Measurements from ENCODE around the gene PTPRT.
"Not testable (repeated sequence)": the region's sequence is repeated elsewhere in the genome, so short reads cannot be mapped to it uniquely, and the experiment has no call there.

The PTPRT gene

DNA sequence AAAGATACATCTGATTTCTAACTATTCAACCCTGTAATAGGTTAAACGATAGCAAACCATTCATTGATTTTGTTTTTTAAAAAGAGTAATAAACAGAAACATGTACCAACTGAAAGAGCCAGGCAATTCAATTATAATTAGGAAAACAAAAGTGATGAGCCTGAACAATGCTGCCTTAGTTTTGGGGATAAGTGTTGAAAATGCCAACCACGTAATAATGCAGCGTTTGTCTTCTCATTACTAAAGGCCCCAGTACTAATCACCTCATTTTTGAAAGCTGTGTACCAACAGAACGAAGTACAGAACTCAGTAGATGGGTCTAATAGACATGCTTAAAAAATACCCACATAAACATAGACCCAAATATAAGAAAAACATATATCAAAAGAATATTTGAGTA lies 907.9 kb downstream of the PTPRT start:
- no peak for DNase-seq (ENCODE audit: low read depth)

DNA sequence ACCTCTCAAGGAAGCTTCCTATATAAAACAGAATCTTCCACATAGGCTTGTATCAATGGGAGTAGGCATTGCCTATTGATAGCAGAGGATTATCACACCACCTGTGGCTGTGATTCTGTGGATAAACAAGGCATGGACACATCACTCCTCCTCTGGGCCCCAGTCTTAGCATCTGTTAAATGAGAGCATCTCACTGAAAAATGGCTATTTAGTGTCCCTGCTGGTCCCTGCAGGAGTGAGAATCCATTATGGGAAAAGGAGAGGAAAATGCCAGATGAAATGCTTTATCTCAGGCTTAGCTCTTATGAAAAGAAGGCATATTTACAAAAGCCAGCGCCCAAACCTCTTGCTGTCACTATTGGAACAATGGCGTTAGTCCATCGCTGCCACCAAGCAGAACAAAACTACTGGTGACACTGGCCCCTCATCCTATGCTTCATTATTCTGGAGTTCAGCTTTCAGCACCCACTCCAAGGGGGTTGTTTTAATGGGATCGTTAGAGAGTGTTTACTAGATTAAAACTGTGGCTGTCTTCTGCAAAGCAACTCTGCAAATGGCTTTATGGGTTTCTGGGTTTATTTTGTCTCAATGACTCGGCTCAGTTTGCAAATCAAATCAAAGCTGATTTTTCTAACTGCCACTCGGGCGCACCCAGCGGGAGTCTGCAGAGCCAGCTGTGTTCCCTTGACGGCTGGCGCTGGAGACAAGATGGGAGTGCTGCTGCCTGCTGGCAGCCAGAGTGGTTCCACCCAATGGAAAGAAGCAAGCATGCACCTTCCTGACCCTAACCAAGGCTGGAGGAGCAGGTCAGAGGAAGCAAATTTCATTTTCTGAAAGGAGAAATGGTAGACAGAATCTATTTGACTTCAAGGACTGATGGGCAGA lies 912.7 kb downstream of the PTPRT start:
- no peak for DNase-seq (ENCODE audit: low read depth)

DNA sequence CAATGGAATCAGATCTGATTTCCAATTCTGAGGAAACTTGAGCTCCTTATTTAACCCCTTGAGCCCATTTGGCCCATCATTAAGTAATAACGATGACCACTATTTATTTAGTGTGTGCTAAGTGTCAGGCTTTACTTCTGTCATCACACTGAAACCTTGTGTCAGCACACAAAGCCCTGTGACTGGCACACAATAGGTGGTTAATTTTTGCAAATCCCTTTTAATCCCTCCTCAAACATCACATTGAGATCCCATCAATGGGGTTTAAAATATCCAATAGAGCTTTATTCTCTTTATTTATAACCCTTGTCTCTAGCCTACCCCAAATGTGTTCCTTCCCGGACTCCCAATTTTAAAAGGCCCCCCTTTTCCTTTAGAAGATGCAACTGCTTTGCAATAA lies 914.7 kb downstream of the PTPRT start:
- no peak for DNase-seq (ENCODE audit: low read depth)

DNA sequence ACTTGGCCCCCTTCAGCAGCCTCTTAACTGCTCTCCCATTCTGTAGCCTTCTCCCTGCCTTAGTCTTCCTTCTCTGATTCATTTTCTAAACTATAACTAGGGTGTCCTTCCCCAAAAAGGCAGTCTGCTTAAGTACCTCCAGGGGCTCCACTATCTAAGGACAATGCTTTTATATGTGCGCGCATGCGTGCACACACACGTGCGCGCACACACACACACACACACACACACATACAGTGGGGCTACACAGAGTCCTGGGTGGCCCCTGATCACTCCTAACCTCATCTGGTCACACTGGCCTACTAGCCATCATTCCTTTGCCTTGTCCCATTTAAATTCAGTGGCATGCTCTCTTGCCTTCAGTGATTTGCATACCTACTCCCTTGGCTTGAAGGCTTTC lies 917.2 kb downstream of the PTPRT start:
- DNase-seq (ENCODE audit: low read depth): no peak

DNA sequence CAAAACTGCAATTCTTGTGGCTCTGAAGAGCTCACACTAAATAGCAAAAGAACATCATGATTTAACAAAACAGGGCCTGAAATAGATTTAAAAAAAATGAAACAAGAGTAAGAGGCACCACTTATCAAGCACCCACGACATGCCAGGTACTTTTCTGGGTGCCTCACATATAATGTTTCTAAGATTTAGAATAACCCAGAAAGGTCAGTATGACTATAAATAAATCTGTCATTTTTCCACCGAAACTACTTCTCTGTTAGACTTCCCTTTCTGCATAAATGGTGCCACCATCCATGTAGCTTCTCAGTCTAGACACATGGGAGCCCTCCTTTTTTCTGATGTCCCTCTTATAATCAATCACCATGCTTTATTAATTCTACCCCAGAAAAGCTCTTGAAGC lies 919.2 kb downstream of the PTPRT start:
- DNase-seq (ENCODE audit: low read depth): no peak

DNA sequence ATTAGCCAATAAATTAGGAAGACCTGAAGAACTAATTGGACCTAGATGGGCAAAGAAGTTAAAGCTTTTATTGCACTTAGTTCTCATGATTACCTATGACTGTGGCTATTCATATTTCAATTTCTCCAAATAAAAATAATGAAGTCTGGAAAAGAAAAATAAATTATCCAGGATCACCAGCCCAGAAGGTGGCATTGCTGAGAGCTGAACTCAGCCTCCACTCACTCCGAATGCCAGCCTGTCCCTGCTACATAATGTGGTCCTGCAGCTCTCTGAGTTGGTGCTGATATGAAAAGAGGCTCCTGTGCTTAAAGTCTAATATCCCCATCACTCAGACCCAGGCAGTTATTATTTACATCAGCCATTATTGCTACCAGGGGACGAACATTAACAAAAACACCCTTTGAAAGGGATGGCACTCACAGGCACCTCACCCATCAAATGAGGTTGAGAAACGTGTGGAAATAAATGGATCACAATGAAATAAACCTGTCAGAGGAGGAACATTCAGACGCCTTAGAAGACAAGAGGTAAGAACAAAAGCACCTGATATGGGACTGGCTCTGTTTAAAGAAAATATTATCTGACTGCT lies 921.8 kb downstream of the PTPRT start:
- no peak for DNase-seq (ENCODE audit: low read depth)

DNA sequence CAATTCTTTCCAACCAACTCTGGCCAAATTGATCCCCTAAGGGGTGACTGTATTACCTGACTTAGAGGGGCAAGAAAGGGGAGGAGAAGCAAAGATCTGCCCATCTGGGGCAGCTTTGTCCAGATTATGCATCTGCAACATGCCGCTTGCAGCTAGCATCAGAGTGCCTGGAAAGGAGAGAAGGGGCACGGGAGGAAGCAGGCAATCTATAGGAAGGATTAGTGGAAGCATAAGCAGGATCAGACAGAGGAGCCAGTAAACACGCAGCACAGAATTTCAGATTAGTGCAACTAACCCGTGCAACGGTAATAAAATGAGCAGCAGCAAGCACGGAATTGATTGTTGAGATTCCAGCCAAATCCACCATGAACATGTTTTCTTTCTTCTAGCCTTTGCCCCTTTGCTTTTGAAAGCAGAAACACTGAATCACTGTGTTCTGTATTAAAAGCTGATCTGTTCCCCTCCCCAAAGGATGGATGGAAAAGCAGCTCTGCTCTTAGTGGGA lies 927.9 kb downstream of the PTPRT start:
- DNase-seq (ENCODE audit: low read depth): no peak

DNA sequence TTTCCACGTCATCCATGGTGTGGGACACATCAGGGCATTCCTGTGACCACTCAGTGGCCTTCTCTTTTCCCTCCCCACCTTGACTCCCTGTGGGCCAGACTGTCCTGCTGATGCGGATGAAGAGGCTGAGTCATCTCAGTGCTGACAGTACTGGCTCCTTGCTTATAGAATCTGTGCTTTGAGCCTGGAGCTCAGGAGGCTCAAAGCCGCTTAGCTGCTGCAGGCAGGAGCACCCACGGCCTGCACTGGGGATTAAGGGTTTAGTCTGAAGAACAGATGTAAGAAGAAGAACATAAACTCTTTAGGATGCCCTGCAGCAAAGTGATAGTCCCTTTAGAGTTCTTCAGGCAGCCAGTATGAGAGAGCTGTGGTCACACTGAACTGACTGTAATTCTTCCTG lies 929.5 kb downstream of the PTPRT start:
- no peak for DNase-seq (ENCODE audit: low read depth)

DNA sequence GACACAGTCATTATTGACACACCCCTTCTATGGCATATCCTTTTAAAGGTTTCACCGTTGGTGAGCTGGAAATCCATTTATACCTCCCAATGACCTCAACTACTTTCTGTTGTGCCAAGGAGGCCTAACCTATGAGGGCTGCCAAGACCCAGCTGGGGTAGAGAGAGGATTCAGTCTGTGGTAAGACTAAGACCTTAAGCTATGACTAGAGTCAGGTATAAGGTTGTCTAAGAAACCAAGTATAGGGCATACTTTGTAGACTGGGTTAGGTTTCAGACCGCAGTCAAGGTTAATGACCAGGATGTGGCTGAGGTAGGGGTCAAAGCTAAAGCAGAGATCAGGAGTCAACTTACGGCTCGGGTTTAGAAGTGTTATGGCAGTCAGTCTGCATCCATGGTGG lies 930.3 kb downstream of the PTPRT start:
- no peak for DNase-seq (ENCODE audit: low read depth)

DNA sequence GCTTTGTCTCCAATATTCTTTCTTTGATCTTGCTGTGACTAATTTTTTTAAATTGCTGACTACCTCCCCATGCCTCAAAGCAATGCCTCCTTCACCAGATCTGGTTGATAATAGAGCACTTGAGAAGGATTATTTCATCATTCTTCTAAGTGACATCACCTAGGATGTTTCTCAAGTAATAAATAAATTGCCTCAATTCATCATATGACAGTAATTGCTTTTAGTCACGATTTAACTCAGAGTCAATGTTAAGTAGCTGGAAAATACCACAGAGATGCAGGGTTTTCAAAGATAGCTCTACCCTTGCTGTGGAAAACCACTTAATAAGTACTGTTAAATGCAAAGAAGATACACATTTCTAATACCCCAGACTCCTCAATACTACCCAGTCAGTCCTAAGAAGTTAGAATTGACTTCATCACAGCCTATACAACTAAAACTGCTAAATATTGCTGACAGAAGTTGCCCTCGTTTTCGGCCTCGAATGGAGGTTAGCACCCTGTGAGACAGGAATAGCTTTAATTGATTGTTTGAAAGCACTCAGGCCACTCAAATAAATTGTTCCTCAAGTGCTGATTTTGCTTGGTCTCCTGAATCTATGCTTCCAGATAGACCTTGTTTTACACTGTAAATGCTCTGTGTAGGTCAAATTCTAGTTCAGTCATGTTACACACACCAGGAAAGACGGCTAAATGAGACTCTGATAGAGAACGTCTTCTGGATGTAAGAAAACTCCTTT lies 931.0 kb downstream of the PTPRT start:
- no peak for DNase-seq (ENCODE audit: low read depth)

DNA sequence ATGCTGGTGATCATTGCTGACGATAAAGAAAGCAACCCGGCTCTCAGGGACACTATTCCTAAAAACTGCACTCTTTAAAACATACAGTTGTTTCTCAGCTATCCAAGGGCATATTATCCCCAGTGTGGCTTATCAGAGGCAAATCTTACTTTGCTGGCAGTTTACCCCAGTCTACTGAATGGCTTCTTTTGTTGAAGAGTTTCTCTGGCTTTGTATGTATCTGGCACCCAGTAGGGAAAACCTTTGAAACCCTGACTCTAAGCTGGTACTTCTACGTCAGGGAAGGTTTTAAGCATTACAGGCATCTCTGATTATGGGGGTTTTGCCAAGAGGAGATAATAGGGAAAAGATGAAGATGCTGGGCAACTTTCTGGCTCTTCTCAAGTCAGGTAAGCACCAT lies 933.9 kb downstream of the PTPRT start:
- no peak for DNase-seq (ENCODE audit: low read depth)

DNA sequence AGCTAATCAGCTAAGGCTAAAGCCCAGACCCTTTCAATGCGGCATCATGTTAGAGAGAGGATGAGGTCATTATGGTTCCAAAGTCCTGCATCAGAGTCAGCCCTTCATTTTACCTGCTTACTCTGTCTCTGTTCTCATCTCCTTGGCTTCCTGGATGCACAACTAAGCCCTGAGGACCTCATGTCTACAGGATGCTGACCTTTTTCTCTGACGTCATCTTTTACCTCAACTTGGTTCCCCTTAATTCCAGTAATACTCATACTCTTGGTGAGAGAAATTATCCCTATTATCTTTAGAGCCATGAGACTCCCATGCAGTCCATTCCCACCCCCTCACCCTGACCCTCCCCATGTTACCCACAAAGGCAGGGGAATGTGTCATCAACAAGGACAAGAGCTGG lies 935.0 kb downstream of the PTPRT start:
- no peak for DNase-seq (ENCODE audit: low read depth)

DNA sequence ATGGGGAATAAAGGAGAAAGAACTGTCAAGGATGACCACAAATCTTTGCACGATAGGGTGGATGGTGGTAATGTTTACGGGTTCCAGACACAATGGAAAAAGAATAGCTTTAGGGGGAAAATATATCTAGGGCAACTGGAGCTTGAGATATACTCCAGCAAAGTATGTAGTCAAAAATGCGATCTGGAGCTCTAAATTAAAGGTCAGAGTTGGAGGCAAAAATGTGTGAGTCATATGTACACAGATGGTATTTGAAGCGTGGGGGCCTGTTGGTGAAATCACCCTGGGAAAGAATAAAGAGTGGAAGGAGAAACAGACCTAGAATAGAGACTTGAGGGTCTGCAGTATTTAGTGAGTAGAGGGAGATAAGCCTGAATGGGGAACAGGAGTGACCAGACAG lies 937.6 kb downstream of the PTPRT start:
- no peak for DNase-seq (ENCODE audit: low read depth)

DNA sequence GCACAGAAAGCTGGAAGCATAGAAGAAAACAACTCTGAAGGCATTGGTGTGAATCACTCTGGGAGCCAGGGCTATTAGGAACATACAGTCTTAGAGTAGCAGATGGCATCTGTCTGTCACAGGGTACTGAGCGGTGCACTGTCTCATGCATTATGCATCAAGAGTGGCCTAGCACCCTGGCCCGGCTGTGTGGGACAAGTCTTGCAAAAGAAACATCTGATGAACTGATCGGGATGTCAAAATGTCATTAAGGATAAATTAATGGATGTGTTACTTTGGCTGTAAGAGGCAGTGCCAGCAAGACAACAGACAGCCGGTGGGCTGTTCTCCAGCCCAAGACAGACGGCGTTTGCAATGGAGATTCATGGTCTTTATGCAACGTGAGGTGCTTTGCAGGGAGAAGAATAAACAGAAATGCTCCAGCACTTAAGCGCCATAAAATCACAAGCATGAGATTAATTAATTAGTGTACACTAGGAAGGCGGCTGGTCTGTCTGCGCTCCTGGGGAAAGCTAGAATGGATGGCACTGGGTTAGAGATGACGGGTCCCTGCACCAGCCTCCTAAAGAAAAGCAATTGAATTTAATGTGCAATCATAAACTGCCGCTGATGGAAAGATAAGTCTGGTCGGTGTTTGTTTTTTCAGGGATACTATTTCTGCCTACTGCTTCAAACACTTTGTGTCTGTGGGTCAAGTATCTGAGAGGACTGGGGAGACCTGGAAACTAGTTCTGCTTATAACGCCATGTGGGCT lies 970.9 kb downstream of the PTPRT start:
- DNase-seq (ENCODE audit: low read depth): no peak

DNA sequence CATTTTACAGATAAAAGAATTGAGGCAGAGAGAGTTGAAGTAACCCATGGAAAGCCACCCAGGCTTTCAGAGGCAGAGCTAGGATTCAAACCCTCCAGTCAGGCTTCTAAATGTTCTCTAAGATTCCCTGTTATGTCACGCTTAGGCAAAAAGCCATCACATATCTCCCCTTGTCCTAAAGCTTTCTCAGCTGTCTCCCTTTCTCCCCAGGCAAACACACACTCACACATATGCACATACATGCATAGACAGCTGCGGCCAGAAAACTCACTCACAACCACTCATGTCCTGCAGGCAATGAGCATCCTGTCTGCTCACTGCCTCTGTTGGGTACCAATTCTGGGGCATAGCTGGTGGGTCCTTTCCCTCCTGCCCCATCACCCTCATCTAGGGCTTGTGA lies 975.6 kb downstream of the PTPRT start:
- DNase-seq (ENCODE audit: low read depth): no peak

DNA sequence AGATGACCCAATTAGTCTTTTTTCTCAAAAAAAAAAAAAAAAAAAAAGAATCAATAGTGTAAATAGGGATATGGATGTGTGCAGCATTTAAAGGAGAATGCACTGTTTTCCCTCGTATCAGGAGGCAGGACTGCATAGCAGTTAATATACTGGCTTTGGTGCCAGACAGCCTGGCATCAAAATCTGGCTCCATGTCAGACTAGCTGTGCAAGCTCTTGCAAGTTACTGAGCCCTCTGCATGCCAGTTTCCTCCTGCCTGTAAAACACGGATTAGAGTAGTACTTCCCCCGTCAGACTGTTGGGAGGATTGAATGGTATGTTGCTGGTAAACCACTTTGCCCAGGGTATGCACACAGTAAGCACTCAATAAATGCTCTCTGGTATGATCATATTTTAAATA lies 977.3 kb downstream of the PTPRT start:
- no peak for DNase-seq (ENCODE audit: low read depth)

DNA sequence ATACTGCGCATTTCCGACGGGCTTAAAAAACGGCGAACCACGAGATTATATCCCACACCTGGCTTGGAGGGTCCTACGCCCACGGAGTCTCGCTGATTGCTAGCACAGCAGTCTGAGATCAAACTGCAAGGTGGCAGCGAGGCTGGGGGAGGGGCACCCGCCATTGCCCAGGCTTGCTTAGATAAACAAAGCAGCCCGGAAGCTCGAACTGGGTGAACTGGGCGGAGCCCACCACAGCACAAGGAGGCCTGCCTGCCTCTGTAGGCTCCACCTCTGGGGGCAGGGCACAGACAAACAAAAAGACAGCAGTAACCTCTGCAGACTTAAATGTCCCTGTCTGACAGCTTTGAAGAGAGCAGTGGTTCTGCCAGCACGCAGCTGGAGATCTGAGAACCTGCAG lies 983.1 kb downstream of the PTPRT start:
- not testable (repeated sequence) for DNase-seq (ENCODE audit: low read depth)

DNA sequence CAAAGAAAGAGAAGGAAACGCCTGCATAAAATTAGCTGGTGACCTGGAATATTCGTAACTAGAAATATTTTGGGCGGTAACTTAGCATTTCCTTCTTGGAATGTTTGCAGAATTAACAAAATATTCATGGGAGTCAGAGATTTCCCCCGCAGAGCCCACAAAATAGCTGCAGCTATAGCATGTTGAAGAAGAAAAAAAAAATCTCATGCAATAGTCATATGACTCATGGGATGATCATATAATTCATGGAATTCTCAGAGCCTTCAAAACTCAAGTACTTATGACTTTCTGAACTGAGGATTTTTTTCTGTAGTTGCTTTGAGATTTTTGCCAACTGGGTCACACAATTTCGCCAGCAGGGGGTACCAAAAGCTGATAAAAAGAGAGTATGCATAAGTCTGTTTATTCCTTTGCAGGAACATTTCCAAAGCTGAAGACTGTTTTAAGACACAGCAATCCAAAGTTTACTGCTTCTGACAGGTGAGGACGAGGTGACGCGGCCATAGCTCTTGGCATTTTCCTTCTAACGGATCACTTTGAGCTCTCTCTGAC lies 985.5 kb downstream of the PTPRT start:
- no peak for DNase-seq (ENCODE audit: low read depth)

DNA sequence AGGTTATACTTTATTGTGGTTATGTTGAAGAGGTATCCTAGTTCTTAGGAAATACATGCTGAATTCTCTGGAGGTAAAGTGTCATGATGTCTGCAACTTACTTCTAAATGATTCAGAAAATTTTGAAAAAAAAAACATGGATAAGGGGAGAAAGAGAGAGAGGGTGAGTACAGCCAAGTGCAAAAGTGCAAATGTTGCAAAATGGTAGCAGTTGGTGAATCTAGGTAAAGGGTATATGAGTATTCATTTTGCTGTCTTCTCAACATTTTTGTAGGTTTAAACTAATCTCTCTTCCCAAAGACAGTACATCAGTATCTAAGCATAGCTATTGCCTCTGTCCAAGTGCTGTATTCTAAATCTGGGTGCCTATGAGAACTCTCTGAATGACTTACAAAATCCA lies 992.1 kb downstream of the PTPRT start:
- DNase-seq (ENCODE audit: low read depth): no peak

DNA sequence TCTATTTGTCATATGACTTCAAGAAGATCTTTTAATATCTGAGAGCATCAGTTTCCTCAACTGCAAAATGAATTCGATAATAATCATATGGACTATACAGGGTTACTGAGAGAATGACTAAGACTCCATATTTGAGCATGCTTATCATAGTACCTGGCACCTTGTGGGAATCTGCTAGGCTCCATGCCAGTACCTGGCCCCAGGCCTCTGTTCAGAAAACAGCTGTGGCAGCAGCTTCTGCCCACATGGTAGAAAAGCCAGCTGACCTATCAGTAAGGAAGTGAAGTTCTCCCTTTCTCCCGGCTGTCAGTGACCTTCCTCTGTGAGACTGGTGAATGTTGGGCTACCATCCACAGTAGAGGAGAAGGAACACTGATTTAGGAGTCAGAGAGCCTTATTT lies 996.6 kb downstream of the PTPRT start:
- no peak for DNase-seq (ENCODE audit: low read depth)

DNA sequence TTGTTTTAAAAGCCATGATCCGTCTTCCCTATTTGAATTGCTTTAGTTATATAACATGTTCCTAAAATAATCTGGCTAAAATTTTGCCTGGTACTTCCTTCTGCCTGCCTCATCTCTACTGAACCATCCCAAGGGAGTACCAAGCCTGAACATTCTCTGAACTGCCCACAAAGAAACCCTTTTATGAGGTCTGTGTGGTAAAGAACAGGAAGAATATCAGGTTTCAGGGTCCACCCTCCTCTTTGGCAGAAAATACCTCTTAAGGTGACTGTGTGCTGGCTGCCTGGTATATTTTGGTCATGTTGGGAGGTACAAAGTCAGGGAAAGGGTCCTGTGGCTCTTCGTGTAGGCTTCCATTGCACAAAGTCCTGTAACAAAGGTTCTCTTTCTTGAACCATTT lies 997.4 kb downstream of the PTPRT start:
- no peak for DNase-seq (ENCODE audit: low read depth)
